DND-41 (cell line): ENCODE data around the gene MDC1.

Experiments
- CTCF ChIP-seq: IDR thresholded peaks from 2 replicates; pipeline ENCODE4 v1.5.1; 2012; ENCODE audit warnings: borderline replicate concordance, low read length, moderate library complexity, mild to moderate bottlenecking; ENCODE audit not compliant: poor library complexity, severe bottlenecking; ENCODE audit errors: extremely low read depth
- EZH2 ChIP-seq: IDR thresholded peaks from 3 replicates; pipeline ENCODE4 v1.6.1; 2012; ENCODE audit warnings: borderline replicate concordance, low read depth, mild to moderate bottlenecking, moderate library complexity, low read length, inconsistent platforms; ENCODE audit not compliant: severe bottlenecking

GRCh38 chr6:30742316-30743098 lies 25.4 kb upstream of the MDC1 start, which contains the start of gene FLOT1:
- TF ChIP-seq CTCF = no peak
- peak; percentile 42 for TF ChIP-seq EZH2
